Neural cell (in vitro differentiated cells): ENCODE results near the gene MILR1.
A peak's percentile ranks its signal among the peaks of the same experiment; 100 is the strongest.

ENCODE experiments used
- POLR2AphosphoS5 ChIP-seq: IDR thresholded peaks from 2 replicates; pipeline ENCODE4 v1.6.1; 2012
- TF ChIP-seq, protein P1 (sequence below): fragments of 450-650 bp; IDR thresholded peaks from 2 replicates; pipeline ENCODE4 v1.5.1; 2014; ENCODE audit warnings: antibody characterized with exemption, mild to moderate bottlenecking, moderate library complexity; ENCODE audit not compliant: poor library complexity, severe bottlenecking

DNA sequence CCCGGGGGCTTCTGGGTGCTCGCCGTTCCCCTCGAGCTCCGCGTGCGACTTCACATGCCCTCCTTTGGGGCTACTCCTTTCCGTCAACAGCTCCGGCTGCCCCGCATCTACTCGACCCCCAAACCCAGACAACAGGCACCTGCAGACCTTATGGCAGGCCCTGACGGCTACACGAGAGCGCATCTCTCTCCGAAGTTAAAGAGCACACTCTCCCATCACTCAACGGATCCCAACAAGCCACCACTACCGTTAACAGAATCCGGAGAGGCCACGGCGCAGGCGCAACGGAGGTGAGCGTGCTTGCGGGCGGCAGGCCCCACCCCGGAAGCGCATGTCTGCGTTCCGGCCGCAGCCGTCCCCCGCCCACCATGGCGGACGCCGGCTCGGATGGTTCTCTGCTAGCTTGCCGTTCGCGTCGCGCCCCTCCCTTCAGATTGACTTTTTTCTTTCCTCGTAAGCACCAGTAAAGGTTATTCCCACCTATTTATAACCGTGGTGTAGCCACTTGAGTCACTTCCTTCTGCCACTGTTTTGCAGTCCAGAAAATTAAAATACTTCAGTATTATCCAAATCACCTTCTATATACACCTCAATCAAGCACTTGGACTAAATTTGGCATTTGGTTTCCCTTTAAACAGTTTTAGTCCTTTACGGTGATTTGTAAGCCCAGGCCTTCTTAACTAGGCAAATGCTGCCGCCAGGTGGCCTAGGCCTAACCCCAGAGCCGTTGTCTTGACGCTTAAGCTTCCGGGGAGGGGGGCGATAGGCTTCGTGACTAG is 48.1 kb downstream of the MILR1 start, which contains the start of gene POLG2:
- TF ChIP-seq POLR2AphosphoS5 = peak; percentile 86
- TF ChIP-seq, protein P1, sequence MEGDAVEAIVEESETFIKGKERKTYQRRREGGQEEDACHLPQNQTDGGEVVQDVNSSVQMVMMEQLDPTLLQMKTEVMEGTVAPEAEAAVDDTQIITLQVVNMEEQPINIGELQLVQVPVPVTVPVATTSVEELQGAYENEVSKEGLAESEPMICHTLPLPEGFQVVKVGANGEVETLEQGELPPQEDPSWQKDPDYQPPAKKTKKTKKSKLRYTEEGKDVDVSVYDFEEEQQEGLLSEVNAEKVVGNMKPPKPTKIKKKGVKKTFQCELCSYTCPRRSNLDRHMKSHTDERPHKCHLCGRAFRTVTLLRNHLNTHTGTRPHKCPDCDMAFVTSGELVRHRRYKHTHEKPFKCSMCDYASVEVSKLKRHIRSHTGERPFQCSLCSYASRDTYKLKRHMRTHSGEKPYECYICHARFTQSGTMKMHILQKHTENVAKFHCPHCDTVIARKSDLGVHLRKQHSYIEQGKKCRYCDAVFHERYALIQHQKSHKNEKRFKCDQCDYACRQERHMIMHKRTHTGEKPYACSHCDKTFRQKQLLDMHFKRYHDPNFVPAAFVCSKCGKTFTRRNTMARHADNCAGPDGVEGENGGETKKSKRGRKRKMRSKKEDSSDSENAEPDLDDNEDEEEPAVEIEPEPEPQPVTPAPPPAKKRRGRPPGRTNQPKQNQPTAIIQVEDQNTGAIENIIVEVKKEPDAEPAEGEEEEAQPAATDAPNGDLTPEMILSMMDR = peak; percentile 72
